Fibroblast of mammary gland (primary cell): Measurements from ENCODE around the gene RNF146.

Experiments used
- DNase-seq: peaks from one replicate; pipeline ENCODE4 v3.0.0-alpha.2; 2010; ENCODE audit warnings: low read depth
- H3K4me3 ChIP-seq: 2 replicates; pipeline ENCODE4 v1.5.1; 2011; ENCODE audit warnings: low read depth, mild to moderate bottlenecking, low read length, moderate library complexity; ENCODE audit not compliant: control insufficient read depth
- CTCF ChIP-seq: conservative IDR thresholded peaks from 2 replicates; pipeline ENCODE4 v1.5.1; 2011; ENCODE audit warnings: low read depth, low read length, inconsistent platforms; ENCODE audit not compliant: control insufficient read depth, insufficient read depth

The RNF146 gene

DNA sequence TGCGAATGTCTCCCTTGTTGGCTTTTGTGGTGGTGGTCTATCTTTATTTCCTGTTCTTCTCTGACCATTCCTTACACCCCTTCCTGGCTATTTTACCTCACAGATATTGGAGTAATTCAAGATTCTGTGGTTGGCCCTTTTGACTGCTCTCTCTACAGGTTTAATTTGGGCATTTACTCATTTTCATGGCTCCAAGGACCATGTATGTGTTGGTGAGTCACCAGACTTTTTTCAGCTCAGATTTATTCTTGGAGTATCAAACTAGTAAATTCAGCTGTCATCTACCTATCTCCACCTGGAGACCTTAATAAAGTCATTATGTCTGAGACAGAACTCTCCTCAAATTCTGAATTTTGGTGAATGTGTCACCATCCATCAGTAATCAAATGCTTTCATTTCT is 15.5 kb downstream of the RNF146 start:
- H3K4me3 ChIP-seq = no peak overlapping the region
- no peak for DNase-seq
- TF ChIP-seq CTCF = no peak

DNA sequence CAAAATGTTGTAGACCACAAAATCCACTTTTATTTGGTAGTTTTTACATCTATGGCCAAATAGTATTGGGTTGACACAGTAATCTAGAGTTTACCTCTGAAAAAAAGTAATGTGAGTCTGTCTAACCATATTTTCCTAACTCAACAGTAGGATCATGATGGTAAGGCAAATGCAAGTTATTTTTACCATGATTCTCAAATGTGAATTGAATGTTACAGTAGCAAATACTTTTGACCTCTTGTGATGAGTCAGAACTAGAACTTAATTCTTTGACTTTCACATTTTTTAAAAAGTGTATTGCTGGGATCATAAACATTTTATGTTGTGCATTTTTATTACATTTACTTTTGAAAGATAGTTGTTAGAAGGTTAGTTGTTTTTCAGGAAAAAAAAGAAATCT is 22.0 kb downstream of the RNF146 start:
- no peak for TF ChIP-seq CTCF
- DNase-seq = no peak
- no peak overlapping the region for H3K4me3 ChIP-seq

GRCh38 chr6:127289934-127290333 is 23.3 kb downstream of the RNF146 start:
- no peak for DNase-seq
- no peak overlapping the region for H3K4me3 ChIP-seq
- TF ChIP-seq CTCF = no peak

- TF ChIP-seq CTCF = no peak
- no peak overlapping the region for H3K4me3 ChIP-seq
- DNase-seq = no peak
These were observed 24.0 kb downstream of the RNF146 start for GRCh38 chr6:127290391-127291265.

DNA sequence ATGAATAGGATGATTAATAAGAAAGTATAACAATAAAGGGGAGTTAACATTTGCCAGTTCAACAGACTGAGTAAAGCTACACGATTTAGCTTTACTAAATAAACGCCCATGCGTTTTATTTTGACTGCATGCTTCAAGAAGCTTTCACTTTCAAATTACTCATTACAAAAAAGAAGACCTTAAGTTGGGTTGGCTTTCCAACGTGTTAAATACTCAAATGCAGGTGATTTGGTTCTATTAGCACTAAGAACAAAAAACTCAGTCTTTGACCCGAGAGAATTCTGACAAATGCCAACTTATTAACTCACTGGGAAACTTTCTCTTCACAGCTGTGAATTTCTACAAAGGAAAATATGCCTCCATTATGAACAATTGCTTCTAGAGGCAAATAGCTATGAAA is 24.8 kb downstream of the RNF146 start:
- no peak overlapping the region for H3K4me3 ChIP-seq
- no peak for TF ChIP-seq CTCF
- no peak for DNase-seq

DNA sequence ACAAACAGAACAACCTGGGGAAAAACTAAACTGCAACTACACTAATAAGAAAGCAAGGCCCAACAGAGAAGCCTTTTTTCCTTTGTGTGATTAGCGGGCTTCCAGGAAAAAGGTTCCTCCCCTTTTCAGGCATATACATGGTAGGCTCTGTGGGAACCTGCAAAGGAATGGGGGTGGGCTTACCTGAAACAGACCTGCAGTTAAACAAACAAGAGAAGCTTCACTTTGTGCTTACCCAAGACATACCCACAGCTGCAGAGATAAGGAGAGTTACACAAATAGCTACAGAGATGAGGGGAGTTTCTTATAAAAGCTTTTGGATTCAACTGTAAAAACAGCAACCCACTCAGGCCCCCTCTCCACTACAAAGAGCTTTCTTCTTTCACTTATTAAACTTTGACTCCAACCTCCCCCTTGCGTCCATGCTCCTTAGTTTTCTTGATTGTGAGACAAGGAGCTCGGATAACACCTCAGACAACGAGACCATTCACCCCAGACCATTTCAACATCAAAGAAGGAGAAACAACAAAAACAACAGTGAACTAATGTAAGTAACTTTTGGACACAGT is 30.9 kb downstream of the RNF146 start:
- no peak for TF ChIP-seq CTCF
- H3K4me3 ChIP-seq = no peak overlapping the region
- DNase-seq = no peak
